ENCODE results near the gene WDR93.
"Not testable (repeated sequence)": the region's sequence is repeated elsewhere in the genome, so short reads cannot be mapped to it uniquely, and the experiment has no call there.

The WDR93 gene

GRCh38 chr15:89664441-89665350, 25.9 kb upstream of the WDR93 start:
- DNase-seq: no peak

GRCh38 chr15:89665449-89666181, 25.0 kb upstream of the WDR93 start:
- no peak for DNase-seq

- DNase-seq: no peak
Observed at GRCh38 chr15:89666184-89666857, 24.3 kb upstream of the WDR93 start.

- no peak for DNase-seq
Observed at GRCh38 chr15:89666858-89667705, 23.5 kb upstream of the WDR93 start.

GRCh38 chr15:89667706-89667960, 23.0 kb upstream of the WDR93 start:
- no peak for DNase-seq

- DNase-seq: no peak
Observed at GRCh38 chr15:89668171-89668570, 22.4 kb upstream of the WDR93 start.

GRCh38 chr15:89669309-89669865, 21.2 kb upstream of the WDR93 start:
- DNase-seq: no peak

GRCh38 chr15:89669941-89670340, 20.7 kb upstream of the WDR93 start:
- DNase-seq: no peak

- DNase-seq: no peak
Observed at GRCh38 chr15:89670971-89671560, 19.5 kb upstream of the WDR93 start.

- no peak for DNase-seq
Observed at GRCh38 chr15:89671687-89672086, 18.9 kb upstream of the WDR93 start.

- DNase-seq: no peak
Observed at GRCh38 chr15:89672221-89673164, 18.1 kb upstream of the WDR93 start.

- DNase-seq: peak; percentile 12
Observed at GRCh38 chr15:89673165-89673512, 17.5 kb upstream of the WDR93 start.

GRCh38 chr15:89674526-89674925, 16.1 kb upstream of the WDR93 start:
- no peak for DNase-seq

- no peak for DNase-seq
Observed at GRCh38 chr15:89675606-89676005, 15.0 kb upstream of the WDR93 start.

GRCh38 chr15:89677381-89677780, 13.2 kb upstream of the WDR93 start:
- no peak for DNase-seq

- no peak for DNase-seq
Observed at GRCh38 chr15:89679212-89679611, 11.4 kb upstream of the WDR93 start, which contains the start of gene PLIN1. Gene PLIN1, minus strand, starts transcription at chr15:89679367. Its CDS starts 1,878 bp downstream, at chr15:89677489.

GRCh38 chr15:89680282-89680873, 10.2 kb upstream of the WDR93 start:
- DNase-seq: no peak

- no peak for DNase-seq
Observed at GRCh38 chr15:89681146-89681545, 9.5 kb upstream of the WDR93 start.

GRCh38 chr15:89685995-89686394, 4.6 kb upstream of the WDR93 start:
- no peak for DNase-seq

GRCh38 chr15:89686522-89686921, 4.1 kb upstream of the WDR93 start:
- no peak for DNase-seq

GRCh38 chr15:89689930-89690275, 708 bp upstream of the WDR93 start:
- not testable (repeated sequence) for DNase-seq

All from NCI-H1436 treated with DMSO at 0.1 percent for 48 hours (cell line).